Epithelial cell of proximal tubule (primary cell): ENCODE results near the gene TMEM208. TPM values are rescaled to one million over a fixed set of nuclear protein-coding genes. Genes with fewer than 3 reads are reported as not detected.

ENCODE experiments used
- DNase-seq: peaks from one replicate; pipeline ENCODE4 v3.0.0-alpha.2; 2011; ENCODE audit warnings: low read depth
- H3K4me3 ChIP-seq: 2 replicates; pipeline ENCODE4 v1.5.1; 2011; ENCODE audit warnings: low read depth, mild to moderate bottlenecking, low read length
- CTCF ChIP-seq: conservative IDR thresholded peaks from 2 replicates; pipeline ENCODE4 v1.5.1; 2012; ENCODE audit warnings: low read depth, mild to moderate bottlenecking, low read length
- total RNA-seq: library from RNA; depleted of rRNA; stranded (reverse); fragments of >200 nt; gene quantifications from 2 replicates; pipeline ENCODE4 v1.2.3, GENCODE V29; 2015

Gene TMEM208
- total RNA-seq, 1 donor from 2014 or later, result 54.8 TPM

GRCh38 chr16:67269766-67270165 is 42.8 kb downstream of the TMEM208 start:
- DNase-seq, result no peak
- no peak for TF ChIP-seq CTCF

DNA sequence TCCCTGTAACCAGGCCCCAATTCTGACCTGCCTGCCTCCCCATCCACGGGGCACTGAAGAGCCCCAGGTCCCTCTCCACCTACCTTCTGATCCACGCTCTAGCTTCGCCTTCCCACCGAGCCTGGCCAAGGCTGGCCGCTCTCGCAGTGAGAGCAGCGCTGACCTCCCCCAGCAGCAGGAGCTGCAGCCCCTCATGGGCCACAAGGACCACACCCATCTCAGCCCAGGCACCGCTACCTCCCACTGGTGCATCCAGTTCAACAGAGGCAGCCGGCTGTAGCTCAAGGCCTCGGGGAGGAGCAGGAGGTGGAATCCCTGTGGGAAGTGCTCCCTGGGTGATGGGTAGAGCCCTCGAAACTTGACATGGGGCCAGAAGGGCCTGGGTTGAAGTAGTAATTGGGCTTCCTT is 44.0 kb downstream of the TMEM208 start:
- no peak overlapping the region for H3K4me3 ChIP-seq
- no peak for TF ChIP-seq CTCF
- DNase-seq, result no peak

More at GRCh38 chr16:67269766-67270165, 42.8 kb downstream of the TMEM208 start:
- H3K4me3 ChIP-seq, result no peak overlapping the region

GRCh38 chr16:67271446-67271845 is 44.5 kb downstream of the TMEM208 start:
- TF ChIP-seq CTCF, result no peak
- H3K4me3 ChIP-seq, result no peak overlapping the region
- DNase-seq, result no peak

GRCh38 chr16:67275321-67275720 is 48.4 kb downstream of the TMEM208 start:
- no peak for DNase-seq
- no peak overlapping the region for H3K4me3 ChIP-seq
- TF ChIP-seq CTCF, result no peak

GRCh38 chr16:67277294-67277998 is 50.5 kb downstream of the TMEM208 start:
- DNase-seq, result peak; percentile 90
- TF ChIP-seq CTCF, result no peak
- H3K4me3 ChIP-seq, result peak overlapping the region; percentile 70

- no peak for DNase-seq
- TF ChIP-seq CTCF, result peak; percentile 38
- H3K4me3 ChIP-seq, result peak overlapping the region; percentile 70
Observed at GRCh38 chr16:67277999-67278772, 51.3 kb downstream of the TMEM208 start.

Other genes starting within 250 kb of the TMEM208 start
- 0.52 and 2.0 TPM in 2 replicates for gene CES4A, start 238.5 kb upstream of the TMEM208 start, total RNA-seq
- gene CBFB, start 198.0 kb upstream of the TMEM208 start, total RNA-seq, result 74.9 and 178 TPM in 2 replicates
- gene PHAF1, start 117.2 kb upstream of the TMEM208 start, total RNA-seq, result 14.7 and 16.4 TPM in 2 replicates
- 1.0 and 2.0 TPM in 2 replicates for gene B3GNT9, start 76.1 kb upstream of the TMEM208 start, total RNA-seq
- 17.6 and 30.6 TPM in 2 replicates for gene TRADD, start 67.2 kb upstream of the TMEM208 start, total RNA-seq
- 4.9 and 12.3 TPM in 2 replicates for gene FBXL8, start 67.2 kb upstream of the TMEM208 start, total RNA-seq
- 0.14 and 0.63 TPM in 2 replicates for gene HSF4, start 62.4 kb upstream of the TMEM208 start, total RNA-seq
- gene NOL3, start 56.6 kb upstream of the TMEM208 start, total RNA-seq, result 12.5 and 39.4 TPM in 2 replicates
- 5.1 and 11.4 TPM in 2 replicates for gene MATCAP1, start 43.2 kb upstream of the TMEM208 start, total RNA-seq
- gene EXOC3L1, start 37.0 kb upstream of the TMEM208 start, total RNA-seq, result 1.2 TPM in 1 of 2 replicates, not detected in the other
- 78.9 and 108 TPM in 2 replicates for gene E2F4, start 35.0 kb upstream of the TMEM208 start, total RNA-seq
- gene ELMO3, start 28.0 kb upstream of the TMEM208 start, total RNA-seq, result 4.0 and 11.0 TPM in 2 replicates
- gene FHOD1, start 20.4 kb downstream of the TMEM208 start, total RNA-seq, result 16.4 and 20.1 TPM in 2 replicates
- gene SLC9A5, start 21.8 kb downstream of the TMEM208 start, total RNA-seq, result 0.14 and 0.23 TPM in 2 replicates
- gene PLEKHG4, start 52.4 kb downstream of the TMEM208 start, total RNA-seq, result 6.6 and 10.2 TPM in 2 replicates
- 0.14 and 0.35 TPM in 2 replicates for gene KCTD19, start 99.6 kb downstream of the TMEM208 start, total RNA-seq
- gene LRRC36, start 99.7 kb downstream of the TMEM208 start, total RNA-seq, result 0.07 and 0.52 TPM in 2 replicates
- gene TPPP3, start 166.4 kb downstream of the TMEM208 start, total RNA-seq, result 0.36 TPM in 1 of 2 replicates, not detected in the other
- gene ZDHHC1, start 189.3 kb downstream of the TMEM208 start, total RNA-seq, result 1.8 and 7.3 TPM in 2 replicates
- gene HSD11B2, start 204.0 kb downstream of the TMEM208 start, total RNA-seq, result 1.2 and 2.2 TPM in 2 replicates